Hematopoietic multipotent progenitor cell (in vitro differentiated cells): ENCODE data around the gene TSHZ2. TPM values are rescaled to one million over a fixed set of nuclear protein-coding genes. Genes with fewer than 3 reads are reported as not detected.

Experiments
- DNase-seq, 3 donors: peaks; one replicate each; pipeline ENCODE4 v3.0.0-alpha.2; 2011 to 2015; ENCODE audit warnings: low read depth in 2 of 3, low spot score in 2 of 3
- total RNA-seq: library from RNA; depleted of rRNA; stranded (reverse); fragments of >200 nt; gene quantifications from one replicate; pipeline ENCODE4 v1.2.3, GENCODE V29; 2012

TSHZ2 gene
- total RNA-seq, 1 donor = under 0.01 TPM

DNA sequence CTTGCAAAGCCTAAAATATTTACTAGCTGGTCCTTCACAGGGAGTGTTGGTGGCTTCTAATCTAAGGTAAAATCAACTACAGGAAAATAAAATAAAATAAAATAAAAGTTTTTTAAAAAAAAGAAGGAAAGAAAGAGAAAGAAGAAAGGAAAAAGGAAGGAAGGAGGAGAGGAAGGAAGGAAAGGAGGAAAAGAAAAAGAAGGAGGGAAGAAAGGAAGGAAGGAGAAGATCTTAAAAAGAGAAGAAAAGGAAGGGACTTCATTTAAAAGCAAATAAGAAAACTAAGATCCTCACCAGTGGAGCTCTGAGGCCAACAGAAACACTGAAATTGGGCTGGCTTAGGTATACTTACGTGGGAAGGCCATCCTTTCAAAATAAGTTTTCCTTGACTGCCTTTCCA is 178.4 kb downstream of the TSHZ2 start:
- DNase-seq = no peak

DNA sequence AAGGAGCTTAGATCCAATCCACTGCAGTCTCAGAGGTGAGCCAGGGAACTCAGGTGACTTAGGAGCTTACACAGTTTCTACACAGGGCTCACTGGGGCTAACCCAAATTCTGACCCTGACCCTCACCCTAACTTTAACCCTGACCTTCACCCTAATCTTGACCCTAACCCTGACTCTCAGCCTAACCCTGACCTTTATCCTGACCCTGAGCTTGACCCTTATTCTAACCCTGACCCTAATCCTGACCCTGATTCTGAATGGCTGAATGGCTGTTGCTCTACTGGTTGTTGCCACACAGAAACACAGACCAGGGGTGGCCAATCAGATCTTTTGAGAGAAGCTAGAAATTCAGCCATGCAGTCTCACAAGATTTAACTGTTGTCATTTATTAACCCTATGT is 180.1 kb downstream of the TSHZ2 start:
- no peak for DNase-seq

DNA sequence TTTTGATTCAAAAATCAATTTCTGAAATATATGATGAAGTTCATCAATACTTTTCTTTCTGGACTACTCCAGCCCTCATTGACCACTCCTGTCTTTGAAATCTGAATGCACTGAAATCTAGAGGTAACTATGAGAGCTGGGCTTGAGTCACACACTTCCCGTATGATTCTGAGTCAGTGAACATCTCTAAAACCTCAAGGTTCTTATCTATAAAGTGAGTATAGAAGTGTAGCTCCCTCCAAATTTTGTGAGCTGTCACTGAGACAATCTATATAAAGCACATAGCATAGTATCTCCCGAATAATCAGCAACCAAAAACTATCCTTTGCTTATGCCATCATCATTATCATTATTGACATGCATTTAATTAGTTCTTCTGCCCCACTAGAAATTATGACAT is 182.4 kb downstream of the TSHZ2 start:
- no peak for DNase-seq

DNA sequence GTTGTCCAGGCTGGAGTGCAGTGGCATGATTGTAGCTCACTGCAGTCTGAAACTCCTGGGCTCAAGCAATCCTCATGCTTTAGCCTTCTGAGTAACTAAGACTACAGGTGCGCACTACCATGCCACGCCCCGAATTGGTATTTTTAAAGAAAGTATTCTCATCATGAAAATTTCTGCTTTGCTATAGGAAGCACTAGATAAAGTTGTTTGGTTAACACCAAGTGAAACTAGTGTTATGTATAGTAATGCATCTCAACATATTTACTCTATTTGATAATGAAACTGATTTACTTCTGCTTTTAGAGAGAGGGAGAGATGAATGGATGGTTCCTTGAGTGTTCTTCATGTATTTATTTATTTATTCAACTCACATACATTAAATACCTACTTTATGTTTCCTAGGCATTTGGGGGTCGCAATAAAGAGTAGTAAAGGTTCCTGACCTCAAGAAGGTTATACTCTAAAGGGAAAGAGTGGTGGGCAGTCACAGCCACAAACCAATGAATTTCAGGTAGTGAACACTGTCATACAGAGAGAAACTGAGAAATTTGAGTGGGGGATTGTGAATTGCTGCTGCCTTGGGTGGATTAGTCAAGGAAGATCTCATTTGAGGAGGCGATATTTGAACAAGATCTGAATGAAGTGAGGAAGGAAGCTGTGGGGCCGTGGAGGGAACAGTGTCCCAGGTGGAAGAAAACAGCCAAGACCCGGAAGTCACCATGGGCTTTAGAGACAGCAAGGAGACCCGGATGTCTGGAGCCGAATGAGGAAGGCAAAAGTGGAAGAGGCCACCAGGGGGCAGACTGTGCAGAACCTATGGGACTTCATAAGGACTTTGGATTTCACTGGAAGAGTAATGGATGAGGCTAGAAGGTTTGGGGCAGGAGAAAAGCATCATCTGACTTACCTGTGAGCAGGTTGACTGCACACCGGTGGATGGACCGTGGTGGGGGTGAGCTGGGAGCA is 185.6 kb downstream of the TSHZ2 start:
- DNase-seq = peak in 2 of 3 donors; percentile 16 to 50

DNA sequence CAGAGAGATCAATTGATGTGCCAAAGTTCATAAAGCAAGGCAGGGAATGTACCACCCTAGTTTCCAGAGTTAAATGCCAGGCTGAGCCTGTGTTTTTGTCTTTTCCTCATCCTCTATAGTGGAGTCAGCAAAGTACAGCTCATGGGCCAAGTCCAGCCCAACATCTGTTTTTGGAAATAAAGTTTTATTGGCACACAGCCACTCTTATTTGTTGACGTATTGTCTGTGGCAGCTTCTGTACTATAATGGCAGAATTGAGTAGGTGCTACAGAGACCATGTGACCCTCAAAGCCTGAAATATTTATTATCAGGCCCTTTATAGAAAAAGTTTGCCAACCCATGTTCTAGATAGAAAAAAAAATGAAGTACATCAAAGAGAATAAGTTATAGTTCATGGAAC is 187.0 kb downstream of the TSHZ2 start:
- no peak for DNase-seq

DNA sequence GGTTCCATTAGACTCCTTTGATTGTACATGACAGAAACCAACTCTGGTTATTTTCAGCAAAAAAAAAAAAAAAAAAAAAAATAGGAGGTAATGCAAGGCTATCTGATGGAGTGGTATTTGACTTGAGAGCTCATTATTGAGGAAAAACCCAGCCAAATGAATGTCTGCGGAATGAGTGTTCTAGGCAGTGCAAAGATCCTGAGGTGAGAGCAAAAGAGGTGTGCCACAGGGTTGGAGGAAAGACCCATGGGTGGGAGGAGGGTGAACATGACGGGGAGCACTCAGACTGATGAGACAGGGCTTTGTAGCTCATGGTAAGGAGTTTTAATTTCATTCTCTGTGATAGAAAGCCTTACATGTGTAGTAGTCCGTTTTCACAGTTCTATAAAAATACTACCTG is 188.9 kb downstream of the TSHZ2 start:
- no peak for DNase-seq

DNA sequence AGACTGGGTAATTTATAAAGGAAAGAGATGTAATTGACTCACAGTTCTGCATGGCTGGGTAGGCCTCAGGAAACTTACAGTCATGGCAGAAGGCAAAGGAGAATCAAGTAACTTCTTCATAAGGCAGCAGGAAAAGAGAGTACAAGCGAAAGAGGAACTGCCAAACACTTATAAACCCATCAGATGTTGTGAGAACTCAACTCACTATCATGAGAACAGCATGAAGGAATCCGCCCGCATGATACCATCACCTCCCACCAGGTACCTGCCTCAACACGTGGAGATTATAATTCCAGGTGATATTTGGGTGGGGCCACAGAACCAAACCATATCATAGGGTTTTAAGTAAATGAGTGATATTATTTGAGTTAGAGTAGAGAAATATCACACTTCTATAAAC is 189.3 kb downstream of the TSHZ2 start:
- no peak for DNase-seq

DNA sequence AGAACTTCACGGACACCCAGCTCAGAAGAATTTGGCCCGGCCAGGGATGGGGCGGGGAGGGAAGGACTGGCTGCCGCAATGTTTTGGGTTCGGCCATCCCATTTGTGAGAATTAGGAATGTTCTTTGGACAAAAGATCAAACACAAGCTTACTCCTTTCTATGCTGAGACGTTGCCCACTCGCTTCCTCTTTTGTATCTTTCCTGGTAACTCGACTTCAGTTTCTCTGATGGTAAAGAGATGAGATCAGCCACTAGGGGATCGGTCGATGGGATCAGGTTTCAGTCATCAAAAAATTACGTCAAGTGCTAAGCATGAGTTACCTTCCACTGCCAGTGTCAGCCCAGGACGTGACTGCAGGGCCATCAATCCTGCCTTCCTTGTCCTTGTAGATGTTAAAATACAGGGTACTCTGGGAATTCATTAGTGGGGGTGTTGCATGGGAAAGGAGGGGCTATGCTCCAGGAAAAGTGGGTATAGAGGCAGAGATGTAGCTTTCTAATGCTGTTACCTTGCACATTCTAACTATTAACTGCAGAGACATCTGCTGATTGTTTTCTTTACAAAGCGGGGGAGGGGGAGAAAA is 190.2 kb downstream of the TSHZ2 start:
- DNase-seq = no peak

DNA sequence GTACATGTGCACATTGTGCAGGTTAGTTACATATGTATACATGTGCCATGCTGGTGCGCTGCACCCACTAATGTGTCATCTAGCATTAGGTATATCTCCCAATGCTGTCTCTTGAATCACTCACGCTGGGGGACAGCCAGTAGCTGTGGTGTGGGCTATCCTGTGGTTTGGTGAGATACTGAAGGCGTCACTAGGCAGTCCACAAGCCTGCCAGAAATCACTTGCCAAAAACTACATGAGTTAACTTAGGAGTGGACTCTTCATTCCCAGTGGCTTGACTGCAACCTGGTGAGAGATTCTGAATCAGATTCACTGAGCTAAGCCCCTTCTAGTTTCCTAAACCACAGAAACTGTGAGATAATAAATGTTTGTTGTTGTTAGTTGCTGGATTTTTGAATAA is 191.3 kb downstream of the TSHZ2 start:
- DNase-seq = no peak

DNA sequence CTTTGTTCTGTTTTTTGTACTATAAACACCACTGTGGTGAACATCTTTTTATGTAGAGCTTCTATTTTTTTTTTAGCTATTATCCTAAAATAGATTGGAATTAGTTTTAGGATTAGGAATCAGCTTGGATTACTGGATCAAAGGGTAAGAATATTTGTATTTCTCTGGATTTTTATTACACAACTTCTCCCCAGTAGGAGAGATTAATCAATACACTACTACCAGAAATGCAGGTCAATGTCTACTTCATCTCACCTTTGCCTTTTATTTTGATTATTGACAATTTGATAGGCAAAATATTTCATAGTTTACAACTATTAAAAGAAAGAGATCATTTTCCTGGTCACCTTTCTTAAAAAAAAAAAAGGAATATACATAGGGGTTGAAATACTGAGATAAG is 191.9 kb downstream of the TSHZ2 start:
- DNase-seq = no peak

DNA sequence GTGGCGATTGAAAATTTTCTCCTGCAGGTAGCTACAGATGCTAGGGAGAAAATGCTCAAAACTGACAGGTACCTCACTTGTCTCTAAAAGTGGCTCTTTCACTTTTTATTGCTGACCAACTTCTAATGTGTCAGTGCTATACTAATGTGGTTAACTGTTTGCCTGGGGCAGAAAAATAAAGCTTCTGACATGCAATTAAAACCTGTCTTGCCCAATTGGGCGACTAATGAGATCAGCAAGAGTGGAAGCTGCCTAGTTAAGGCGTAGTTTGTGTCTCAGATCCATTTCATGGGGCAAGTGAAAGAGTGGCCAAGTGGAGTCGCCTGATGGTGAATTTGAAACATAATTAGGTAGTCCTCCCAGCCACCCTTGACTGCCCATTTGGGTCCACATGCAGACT is 193.3 kb downstream of the TSHZ2 start:
- DNase-seq = no peak

DNA sequence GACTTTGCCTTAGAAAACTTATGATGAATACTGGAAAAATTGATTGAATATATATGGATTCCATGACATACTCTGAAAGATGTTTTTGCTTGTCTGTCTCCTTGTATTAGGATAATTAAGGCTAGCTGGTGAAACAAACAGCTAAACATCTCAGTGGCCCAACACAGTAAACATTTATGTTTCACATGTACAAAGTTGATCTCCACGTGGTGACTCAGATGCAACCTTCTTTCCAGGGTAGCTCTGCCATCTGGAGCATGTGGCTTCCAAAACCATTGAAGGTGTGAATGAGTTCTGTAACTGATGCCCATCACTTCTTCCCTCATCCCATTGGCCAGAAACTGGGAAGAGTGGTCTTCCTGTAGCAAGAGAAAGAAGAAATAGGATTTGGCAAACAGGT is 196.3 kb downstream of the TSHZ2 start:
- no peak for DNase-seq

DNA sequence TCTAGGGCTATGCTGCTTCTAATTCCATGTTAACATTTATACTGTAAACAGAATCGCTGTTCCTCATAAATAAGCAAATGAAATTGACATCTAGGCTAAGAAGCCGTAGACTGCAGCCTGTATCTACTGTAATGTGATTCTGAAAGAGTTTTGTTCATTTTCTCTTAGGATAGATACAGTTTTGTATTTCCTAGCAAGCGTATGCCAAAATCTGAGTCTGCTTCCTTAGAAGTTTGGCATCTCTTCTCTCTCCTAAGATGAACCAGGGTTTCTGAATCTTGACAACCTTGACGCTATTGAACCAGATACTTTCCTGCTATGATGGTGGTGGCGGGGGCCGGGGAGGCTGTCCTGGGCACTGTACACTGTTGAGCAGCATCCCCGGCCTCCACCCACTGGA is 198.0 kb downstream of the TSHZ2 start:
- DNase-seq = no peak

DNA sequence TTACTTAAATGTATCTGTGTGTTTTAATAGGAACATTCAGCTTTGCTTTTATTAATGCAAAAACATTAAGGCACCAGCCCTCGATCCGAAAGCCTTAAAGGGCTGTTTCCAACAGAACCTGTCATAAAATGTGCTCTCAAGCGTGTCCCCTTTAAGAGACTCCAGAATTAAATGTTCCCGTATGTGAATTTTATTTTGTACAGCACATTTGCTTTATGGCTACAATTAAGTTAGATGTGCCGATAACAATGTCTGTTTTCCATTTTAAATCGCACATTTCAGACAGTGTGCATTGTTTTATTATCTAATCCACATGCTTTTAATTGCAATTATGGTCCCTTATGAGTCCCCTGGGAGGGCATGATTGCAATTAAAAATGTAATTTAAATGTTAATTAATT is 198.9 kb downstream of the TSHZ2 start:
- DNase-seq = no peak

DNA sequence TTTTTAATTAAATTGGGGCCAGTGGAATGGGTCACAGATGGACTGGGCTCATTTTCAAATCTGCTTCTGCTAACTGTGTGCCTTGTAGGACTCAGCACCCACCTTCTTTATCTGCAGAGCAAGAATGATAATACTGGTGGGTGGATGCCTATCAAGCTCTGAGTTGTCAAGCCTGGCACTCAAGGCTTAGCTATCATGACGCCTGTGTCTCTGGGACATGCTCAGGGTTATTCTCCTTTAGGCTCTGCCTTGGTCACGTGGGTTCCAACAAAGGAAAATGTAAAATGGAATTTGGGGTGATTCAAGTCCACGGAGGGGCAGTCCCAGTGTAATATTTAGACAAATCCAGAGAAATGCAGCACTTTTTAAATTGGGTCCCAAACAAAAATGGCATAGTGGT is 202.3 kb downstream of the TSHZ2 start:
- no peak for DNase-seq

DNA sequence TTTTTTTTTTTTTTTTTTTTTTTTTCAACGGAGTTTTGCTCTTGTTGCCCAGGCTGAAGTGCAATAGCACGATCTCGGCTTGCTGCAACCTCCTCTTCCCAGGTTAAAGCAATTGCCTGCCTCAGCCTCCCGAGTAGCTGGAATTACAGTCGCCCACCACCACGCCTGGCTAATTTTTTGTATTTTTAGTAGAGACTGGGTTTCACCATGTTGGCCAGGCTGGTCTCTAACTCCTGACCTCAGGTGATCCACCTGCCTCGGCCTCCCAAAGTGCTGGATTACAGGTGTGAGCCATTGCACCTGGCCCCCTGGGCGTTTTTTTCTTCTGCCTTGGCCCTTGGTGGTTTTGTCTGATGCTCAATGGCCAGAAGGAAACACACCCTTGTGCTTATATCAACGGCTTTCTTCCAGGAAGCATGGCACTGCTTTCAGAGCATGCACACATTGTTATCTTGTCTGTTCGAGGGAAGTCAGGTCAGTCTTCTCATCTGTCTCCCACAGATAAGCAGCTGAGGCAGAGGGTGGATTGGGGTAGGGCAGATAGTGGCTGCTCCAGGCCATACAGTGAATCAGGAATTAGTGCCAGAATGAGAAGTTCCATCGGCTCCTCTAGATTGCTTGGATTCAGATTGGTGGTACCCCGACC is 203.1 kb downstream of the TSHZ2 start:
- peak in 1 of 3 donors; percentile 11 for DNase-seq

DNA sequence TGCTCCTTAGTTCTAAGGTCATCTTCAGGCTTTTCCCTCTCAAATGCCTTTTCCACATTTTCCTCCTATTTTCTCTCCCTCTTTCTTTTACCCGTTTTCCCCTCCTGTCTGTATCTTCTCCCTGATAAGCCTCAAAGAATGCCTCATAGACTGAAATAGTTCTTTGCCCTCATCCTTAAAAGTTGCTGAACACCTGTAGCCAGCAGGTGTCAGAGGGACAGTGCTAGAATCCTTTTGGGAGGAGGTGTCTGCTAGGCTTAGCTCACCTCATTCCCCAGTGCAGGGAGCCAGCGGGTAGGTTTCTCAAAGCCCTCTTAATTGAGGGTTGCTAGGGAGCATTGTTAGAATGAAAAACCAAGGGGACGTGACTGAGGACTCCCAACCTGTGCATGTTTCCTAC is 204.0 kb downstream of the TSHZ2 start:
- no peak for DNase-seq

DNA sequence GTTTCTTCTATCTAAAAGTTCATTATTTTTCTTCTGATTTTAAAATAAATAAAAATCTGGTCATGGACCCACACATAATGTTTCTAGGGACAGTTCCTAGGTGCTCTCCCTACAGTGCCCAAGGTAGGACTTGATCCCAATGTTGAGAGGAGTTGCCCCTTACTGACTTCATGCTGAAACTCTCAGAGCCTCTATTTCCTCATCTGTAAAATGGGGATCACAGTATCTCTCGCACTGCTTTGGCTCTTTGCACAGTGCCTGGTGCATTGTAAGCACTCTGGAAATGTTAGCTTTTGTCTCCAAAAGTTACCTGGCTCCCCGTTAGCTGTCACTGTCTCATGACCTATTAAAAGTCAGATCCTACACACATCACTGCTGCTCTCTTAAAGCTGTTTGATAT is 205.5 kb downstream of the TSHZ2 start:
- DNase-seq = no peak

DNA sequence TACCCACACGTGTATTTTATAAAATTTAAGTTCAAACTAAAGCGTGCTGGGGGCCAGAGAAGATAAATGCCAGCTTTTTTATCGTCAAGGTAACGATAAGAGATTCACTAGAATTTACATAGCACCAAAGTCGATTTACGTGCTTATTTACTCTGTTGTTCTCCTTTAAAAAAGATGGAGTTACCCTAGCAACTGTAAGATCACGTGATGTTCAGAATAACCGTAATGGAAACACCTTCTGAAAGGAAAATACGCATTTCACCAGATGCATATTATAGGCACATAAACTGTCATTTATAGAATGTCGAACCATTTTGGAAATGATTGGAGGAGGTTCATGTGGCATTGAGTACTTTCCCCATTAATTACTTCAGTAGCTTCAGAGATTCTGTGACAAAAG is 207.6 kb downstream of the TSHZ2 start:
- no peak for DNase-seq

DNA sequence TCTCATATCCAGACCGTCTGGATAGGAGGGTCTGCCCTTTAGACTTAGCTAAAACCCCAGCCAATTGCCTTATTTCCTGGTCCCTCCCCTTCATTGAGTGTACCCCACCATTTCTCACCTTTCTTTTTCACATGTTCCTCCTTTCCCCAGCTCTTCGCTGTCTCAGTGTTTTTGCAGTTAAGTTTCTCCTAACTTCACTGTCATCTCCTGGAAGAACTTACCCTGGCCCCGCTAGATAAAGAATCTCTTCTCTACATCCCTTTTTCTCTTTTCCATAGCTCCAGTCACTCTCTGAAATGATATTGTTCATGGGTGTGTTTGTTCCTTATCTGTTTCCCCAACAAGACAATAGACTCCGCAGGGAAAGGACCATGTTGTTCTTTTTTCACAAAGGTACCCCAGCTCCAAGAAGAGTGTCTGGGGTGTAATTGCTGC is 208.8 kb downstream of the TSHZ2 start:
- no peak for DNase-seq

DNA sequence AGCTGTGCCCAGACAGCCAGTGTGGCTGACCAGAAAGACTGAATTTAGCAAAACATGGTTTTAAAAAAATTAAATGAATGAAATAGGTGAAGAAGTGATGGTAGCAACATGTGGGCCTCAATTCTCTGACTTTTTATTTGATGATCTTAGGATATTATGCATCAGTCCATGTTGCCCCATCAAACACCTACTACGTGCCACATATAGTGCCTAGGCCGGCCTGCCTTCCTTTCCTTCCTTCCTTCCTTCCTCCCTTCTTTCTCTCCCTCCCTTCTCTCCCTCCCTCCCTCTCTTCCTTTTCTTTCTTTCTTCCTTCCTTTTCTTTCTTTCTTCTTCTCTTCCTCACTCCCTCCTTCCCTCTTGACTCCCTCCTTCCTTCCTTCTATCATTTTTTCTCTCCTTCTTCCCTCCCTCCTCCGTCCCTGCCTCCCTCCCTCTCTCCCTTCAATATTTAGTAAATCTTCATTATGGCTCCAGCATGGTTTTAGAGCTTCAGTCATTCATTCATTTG is 209.8 kb downstream of the TSHZ2 start:
- no peak for DNase-seq

DNA sequence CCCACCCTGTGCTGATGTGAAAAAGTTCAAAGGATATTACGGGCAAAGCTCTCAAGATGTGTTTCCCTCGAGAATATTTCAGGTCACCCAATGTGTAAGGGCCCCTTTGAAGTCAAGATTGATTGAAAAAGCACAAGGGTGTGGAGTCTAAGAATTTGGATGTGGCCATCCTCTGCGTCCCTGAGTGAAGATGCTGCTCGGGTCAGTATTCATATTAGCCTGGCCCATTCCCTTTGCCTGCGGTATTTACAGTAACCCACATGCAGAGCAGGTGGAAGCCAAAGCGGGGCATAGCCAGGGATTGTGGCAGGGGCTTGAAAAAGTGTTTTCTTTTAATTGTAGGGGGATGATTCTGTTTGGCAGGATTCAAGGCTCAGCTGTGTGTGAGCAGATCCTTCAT is 211.0 kb downstream of the TSHZ2 start:
- DNase-seq = no peak
